CD4-positive, alpha-beta T cell treated with Interleukin-2 at 100 ng/mL for 4 hours (primary cell): ENCODE measurements around the gene HDAC6.
"Not testable (repeated sequence)": the region's sequence is repeated elsewhere in the genome, so short reads cannot be mapped to it uniquely, and the experiment has no call there.

ENCODE experiments used
- DNase-seq: peaks from one replicate; pipeline ENCODE4 v3.0.0-alpha.2; 2020; ENCODE audit warnings: low spot score

The HDAC6 gene

DNA sequence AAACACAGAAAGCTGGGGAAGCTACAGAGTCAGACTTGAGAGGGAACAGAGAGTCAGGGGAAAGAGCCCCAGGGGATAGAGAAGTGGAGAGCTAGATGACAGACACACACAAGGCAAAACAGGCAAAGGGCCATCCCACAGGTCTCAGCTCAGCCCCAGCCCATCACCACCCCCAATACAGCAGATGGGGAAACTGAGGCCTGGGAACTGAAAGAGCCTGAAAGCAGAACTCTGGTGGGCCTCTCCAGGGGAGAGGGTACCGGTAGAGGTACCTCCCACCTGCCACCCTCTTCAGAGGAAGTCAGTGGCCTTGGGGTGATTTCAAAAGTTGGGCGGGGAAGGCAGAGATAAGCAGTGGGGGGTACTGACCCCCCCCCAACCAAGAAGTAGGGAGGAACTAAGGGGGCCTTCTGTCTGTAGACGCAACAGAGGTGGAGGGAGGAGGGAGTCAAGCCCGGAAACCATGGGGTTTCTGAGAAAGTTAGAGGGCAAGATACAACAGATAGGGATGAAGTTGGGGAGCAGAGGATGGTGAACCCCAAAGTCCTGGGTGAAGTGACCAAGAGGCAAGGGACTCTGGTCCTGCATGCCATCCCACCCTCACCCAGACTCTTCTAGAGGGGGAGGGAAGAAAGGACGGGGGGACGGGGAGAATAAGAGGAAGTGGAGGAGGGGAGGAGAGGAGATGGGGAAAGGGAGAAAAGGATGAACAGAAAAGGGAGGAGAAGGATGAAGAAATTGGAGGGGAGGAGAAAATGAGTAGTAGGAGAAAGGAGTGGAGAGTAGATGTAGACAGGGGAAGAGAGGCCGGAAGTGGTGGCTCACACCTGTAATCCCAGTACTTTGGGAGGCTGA is 12.3 kb upstream of the HDAC6 start:
- no peak for DNase-seq

DNA sequence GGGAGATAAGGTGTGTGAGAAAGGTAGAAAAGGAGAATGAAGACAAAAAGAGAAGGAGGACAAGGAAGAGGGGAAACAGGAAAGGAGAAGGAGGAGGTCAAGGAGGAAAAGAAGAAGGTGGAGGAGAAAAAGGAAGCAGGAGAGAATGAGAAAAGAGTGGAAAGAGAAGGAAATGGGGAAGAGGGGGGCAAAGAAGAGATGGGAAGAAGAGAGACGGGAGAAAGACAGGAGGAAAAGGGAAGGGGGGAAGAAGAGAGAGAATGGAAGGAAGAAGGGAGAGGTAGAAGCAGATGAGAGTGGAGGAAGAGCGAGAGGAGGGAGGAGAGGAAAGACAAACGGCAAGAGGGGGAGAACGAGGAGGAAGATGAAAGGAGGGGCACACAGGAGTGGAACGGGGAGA is 11.4 kb upstream of the HDAC6 start:
- no peak for DNase-seq

DNA sequence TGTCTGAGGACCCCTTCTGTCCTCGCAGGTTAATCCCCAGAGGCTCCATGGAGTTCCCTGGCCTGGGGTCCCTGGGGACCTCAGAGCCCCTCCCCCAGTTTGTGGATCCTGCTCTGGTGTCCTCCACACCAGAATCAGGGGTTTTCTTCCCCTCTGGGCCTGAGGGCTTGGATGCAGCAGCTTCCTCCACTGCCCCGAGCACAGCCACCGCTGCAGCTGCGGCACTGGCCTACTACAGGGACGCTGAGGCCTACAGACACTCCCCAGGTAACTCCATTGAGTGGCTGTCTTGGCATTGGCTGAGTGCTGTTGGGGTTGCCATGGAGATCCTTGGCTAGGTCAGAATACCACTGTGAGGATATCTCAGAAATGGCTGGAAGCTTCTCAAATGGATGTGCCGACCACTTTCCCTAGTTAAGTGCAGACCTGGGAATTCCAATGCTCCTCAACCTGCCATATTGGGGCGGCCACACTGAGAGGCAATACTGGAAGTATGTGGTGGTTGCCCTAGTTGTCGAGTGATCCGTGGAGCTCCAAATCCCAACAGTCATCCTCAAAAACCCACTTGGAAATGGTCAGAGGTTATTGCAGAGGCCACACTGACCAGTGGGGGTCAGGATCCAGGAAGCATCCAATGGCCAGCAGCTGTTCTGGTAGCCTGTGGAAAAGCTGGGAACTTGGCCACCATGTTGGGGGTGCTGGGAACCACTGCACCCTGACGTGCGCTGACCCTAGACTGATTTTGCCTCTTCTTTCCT is 10.6 kb upstream of the HDAC6 start:
- no peak for DNase-seq

DNA sequence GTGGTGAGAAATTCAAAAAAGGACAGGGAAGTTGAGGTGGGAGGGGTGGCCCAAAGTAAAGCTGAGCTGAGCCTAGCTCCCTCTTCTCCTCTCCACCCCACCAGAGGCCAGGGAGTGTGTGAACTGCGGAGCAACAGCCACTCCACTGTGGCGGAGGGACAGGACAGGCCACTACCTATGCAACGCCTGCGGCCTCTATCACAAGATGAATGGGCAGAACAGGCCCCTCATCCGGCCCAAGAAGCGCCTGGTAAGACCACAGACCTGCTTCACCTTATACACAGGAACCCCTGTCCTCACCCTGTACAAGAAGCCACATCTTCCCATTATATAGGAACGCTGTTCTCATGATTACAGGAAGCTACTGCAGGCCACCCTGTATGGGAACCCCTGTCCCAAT is 9.6 kb upstream of the HDAC6 start:
- no peak for DNase-seq

DNA sequence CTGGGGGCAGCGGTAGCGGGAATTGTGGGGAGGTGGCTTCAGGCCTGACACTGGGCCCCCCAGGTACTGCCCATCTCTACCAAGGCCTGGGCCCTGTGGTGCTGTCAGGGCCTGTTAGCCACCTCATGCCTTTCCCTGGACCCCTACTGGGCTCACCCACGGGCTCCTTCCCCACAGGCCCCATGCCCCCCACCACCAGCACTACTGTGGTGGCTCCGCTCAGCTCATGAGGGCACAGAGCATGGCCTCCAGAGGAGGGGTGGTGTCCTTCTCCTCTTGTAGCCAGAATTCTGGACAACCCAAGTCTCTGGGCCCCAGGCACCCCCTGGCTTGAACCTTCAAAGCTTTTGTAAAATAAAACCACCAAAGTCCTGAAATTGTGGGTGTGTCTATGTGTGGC is 7.9 kb upstream of the HDAC6 start:
- no peak for DNase-seq

DNA sequence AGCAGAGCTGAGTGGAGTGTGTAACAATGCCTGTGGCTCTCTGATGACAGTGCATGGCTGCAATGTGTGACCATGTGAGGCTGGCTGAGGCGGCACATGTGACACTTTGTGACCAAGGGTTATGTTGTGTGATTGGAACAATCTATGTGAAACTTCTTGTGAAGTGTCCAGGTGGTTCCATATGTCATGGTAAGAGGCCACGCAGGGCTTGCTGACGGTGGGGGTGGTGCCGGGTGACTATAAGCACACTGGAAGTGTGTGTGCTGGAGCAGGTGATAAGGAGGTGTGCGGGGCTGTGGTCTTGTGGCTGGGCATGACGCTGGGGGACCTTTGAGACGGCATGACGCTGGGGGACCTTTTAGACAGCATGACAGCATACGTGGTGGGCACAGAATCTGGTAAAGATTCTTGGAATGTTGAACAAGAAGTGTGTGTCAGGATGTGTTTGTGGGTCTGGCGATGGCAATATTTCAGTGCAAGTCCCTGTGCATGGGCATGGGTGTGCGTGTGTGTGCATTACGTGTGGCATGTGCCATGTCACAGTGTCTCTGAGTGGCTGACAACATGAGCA is 7.4 kb upstream of the HDAC6 start:
- DNase-seq: no peak

DNA sequence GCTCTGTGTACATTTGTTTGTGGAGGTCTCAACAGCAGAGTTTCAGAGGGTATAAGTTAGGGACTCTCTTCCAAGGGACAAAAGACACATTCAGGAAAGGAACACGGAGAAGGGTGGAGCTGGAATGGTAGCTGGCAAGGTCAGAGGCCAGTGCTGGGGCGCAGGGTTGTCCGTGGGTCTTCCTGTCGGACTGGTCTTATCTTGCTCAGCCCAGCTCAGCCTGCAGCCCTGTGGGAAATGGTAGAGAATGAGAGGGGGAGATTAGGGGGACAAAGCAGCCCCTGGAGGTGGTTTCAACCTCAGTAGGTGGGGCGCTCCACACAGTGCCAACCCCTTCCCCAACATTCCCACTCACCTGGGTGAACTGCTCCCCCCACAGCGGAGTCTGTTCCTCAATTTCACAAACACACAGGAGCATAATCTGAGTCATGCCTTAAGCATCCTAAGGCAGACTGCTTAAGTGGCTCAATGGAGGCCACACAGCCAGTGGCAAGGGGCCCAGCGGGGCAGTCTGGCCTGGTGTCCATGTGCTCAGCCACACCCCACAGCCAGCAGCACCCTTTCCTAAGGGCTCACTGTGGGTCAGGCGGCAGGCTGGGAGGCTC is 6.9 kb upstream of the HDAC6 start:
- no peak for DNase-seq

DNA sequence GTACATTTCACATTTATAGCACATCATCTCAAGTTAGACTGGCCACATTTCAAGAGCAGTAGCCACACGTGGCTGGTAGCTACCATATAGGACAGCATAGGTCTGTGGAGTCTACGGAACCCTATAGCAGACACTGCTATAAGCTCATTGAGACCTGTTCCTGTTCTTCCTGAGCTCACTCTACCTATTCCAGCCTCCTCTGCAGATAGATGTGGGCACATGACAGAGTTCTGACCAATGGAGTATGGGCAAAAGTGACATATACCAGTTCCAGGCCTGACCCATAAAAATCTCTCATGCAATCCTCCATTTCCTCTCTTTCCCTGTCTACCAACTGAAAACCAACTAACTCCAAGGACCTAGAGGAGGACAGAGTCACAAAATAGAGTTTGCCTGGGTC is 3.5 kb upstream of the HDAC6 start:
- no peak for DNase-seq

DNA sequence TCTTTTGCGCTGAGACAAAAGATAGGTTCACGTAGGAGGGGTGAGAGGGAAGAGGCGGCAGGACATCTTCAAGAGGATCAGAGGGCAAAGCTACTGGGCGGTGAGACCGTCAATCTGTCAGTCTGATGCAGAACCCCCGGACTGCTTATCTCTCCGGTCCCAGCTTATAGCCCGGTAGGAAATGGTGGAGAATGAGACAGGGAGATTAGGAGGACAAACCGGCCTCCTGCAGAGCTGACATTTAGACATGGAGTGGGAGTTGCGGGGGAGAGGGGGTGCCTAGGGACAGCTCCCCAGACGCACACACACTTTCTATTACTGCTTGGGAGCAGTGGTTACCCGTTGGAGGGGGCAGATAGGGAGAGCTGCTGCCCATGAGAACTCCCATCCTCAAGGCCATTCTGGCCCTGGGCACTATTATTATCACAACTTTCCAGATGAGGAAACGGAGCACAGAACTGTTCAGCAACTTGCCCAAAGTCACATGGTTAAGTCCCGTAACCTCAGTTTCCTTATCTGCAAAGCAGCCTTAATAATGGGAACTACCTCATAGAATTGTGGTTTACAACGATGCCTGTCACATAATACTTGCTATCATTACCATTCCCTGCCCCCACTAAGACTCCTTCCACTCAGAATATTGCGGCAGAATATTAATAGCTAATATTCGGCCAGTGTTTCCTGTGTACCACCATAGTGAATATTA is 1.1 kb upstream of the HDAC6 start:
- DNase-seq: no peak

DNA sequence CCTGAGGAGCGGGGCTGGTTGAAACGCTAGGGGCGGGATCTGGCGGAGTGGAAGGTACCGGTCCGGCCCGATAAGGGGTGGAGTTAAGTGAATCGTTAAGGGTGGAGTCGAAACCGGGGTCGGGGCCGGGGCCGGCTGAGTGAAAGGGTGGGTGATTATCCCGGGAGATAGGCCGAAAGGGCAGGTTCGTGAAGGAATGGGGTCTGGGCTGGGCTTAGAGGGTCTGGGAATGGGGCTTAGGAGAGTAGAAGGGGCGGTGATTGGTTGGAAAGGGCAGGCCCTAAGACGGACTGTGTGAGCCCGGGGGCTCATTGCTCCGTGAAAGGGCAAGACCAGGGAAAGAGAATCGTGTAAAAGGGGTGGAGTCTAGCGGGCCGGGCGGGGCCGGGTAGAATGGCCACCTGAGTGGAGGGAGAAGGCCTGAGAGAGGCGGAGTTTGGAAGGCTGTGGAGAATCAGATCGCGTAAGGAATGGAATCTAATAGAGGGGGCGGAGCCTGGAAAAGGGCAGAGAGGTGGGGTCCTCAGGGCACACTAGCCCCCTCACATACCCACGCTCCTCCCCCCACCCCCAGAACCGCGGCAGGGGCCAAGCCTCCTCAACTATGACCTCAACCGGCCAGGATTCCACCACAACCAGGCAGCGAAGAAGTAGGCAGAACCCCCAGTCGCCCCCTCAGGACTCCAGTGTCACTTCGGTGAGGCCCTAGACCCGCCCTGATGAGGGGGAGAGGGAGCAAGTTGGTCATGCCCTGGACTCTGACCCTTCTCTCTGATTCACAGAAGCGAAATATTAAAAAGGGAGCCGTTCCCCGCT is 430 bp downstream of the HDAC6 start:
- DNase-seq: peak; percentile 56

DNA sequence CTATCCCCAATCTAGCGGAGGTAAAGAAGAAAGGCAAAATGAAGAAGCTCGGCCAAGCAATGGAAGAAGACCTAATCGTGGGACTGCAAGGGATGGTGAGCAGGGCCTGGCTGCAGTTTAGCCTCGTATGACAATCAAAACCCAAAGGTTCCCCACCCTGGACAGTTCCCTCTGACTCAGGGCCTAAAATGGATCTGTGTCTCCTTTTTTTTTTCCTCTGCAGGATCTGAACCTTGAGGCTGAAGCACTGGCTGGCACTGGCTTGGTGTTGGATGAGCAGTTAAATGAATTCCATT is 986 bp downstream of the HDAC6 start:
- DNase-seq: no peak

DNA sequence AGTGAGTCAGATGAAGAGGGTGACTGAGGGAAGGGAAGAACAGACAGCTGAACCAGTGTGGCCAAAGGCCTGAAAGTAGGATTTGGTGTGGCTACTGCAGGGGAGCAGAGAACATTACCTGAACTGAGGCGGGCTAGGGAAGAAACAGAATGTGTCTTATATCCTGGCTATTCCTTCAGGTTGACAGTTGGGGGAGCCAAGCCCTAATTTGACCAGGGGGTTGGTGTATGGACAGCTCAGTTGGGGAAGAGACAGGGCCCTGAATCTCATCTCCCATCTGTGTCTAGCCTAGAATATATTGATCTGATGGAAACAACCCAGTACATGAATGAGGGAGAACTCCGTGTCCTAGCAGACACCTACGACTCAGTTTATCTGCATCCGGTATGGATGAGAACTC is 4.2 kb downstream of the HDAC6 start:
- DNase-seq: no peak

DNA sequence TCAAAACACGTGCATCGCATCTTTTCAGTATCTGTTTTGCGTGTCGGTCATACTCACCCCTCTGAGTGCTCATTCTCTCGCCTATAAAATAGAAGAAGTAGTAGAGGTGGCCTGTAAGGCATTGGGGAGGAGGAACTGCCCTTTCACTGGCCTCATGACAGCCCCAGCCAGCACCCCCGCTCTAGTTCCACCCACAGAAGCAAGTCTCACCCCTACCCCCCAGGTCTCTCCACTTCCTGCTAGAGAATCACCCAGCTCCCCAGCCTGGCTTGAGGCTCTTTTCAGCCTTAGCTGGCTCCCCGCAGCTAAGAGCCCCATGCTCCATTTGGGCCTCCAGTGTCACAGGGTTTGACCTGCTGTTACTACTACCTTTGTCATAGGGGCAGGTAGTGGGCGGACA is 11.8 kb downstream of the HDAC6 start:
- DNase-seq: no peak

DNA sequence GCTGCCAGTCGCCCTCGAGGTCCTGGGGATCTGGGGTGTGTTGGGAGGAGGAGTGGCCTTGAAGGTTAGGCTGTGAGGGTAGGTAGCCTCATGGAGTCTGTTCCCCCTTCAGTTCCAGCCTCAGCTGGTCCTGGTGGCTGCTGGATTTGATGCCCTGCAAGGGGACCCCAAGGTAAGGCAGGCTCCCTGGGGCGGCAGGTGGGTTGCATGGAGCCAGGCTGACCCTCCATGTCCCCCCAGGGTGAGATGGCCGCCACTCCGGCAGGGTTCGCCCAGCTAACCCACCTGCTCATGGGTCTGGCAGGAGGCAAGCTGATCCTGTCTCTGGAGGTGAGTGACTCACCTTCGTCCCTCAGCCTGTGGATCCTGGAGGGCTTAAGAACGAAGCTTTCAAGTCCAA is 12.9 kb downstream of the HDAC6 start:
- DNase-seq: no peak

DNA sequence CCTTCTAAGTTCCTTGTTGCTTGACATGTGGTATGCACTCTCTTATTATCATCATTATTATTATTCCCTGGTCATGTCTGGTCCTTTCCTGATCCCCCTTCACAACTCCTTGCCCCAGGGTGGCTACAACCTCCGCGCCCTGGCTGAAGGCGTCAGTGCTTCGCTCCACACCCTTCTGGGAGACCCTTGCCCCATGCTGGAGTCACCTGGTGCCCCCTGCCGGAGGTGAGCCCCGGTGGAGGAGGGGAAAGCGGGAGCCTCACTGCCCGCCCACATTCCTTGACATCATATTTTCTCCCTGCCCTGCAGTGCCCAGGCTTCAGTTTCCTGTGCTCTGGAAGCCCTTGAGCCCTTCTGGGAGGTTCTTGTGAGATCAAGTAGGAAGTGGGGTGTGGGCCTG is 13.4 kb downstream of the HDAC6 start:
- DNase-seq: no peak

DNA sequence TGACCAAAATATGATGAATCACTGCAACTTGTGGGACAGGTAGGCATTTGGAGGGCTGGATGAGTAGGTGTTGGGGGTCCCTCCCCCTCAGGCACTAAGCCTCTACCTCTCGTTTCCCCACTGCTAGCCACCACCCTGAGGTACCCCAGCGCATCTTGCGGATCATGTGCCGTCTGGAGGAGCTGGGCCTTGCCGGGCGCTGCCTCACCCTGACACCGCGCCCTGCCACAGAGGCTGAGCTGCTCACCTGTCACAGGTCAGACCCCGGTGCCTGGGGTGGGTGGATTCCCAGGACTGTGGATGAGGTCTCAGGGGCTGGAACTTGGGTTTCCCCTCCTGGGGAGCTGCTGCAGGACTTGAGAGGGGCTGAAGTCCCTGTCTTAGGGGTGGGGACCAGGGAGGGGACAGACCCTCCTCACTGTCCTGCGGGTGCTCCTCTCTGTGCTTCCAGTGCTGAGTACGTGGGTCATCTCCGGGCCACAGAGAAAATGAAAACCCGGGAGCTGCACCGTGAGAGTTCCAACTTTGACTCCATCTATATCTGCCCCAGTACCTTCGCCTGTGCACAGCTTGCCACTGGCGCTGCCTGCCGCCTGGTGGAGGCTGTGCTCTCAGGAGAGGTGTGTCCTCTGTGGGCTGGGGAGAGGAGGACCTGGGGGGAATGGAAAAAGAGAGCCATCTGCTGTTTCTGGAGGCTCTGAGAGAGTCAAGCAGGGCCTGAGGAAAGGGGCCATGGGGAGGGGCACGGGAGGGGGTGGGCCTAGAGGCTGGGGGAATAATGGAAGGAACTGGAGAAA is 14.3 kb downstream of the HDAC6 start:
- DNase-seq: no peak

DNA sequence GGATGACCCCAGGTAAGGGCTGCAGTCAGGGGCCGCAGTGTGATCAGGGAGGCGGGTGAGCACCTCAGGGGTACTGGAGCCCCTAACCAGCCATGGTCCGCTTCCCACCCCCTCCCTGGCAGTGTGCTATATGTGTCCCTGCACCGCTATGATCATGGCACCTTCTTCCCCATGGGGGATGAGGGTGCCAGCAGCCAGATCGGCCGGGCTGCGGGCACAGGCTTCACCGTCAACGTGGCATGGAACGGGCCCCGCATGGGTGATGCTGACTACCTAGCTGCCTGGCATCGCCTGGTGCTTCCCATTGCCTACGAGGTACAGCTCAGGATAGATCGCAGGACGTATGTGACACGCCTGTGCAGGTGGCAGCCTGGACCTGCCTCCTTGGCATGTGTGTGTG is 16.2 kb downstream of the HDAC6 start:
- no peak for DNase-seq

DNA sequence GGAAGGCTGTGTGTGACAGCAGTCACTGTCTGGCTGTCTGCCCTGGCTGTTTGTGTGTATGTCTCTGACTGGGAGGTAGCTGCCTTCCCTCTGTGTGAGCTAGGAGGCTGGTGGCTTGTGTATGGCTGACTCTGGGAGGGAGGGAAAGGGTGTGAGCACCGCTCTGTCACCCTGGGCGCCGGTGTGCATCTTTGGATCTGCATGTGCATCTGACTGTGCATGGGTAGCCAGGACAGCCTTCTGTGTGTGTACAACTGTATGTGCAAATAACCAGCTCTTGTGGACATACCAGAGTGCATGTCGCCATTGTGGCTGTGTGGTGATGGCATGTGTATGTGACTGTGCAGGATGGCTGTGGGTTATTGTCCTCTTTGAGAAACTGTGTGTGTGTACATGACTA is 17.0 kb downstream of the HDAC6 start:
- no peak for DNase-seq

DNA sequence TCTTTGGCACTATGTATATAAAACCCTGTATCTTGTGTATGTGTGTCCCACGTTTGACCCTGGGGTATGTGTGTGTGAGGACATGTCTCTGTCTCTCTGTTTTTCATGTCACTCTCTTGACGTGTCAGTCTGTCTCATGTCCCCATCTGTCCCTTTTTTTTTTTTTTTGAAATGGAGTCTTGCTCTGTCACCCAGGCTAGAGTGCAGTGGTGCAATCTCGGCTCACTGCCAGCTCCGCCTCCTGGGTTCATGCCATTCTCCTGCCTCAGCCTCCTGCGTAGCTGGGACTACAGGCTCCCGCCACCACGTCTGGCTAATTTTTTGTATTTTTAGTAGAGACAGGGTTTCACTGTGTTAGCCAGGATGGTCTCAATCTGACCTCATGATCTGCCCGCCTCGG is 17.5 kb downstream of the HDAC6 start:
- not testable (repeated sequence) for DNase-seq

DNA sequence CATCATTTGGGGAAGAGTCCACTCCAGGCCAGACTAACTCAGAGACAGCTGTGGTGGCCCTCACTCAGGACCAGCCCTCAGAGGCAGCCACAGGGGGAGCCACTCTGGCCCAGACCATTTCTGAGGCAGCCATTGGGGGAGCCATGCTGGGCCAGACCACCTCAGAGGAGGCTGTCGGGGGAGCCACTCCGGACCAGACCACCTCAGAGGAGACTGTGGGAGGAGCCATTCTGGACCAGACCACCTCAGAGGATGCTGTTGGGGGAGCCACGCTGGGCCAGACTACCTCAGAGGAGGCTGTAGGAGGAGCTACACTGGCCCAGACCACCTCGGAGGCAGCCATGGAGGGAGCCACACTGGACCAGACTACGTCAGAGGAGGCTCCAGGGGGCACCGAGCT is 21.2 kb downstream of the HDAC6 start:
- DNase-seq: no peak

DNA sequence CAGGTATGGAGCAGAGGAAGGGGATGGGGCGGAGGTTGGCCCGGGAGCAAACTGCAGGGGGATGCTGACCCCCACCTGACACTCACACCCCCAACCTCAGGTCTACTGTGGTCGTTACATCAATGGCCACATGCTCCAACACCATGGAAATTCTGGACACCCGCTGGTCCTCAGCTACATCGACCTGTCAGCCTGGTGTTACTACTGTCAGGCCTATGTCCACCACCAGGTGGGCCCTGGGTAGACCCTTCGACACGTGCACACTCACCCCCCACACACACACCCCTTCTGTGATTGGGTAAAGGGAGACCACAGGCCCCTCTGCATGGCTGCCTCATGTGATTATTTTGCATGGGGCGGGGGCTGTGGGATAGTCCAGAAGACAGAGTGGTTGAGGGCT is 22.2 kb downstream of the HDAC6 start:
- DNase-seq: no peak
